ENCODE measurements around the gene DDX49. TPM values are rescaled to one million over a fixed set of nuclear protein-coding genes. Genes with fewer than 3 reads are reported as not detected.
"Not testable (repeated sequence)": the region's sequence is repeated elsewhere in the genome, so short reads cannot be mapped to it uniquely, and the experiment has no call there.

DDX49 gene
- total RNA-seq, 2 experiments from 2014 or later, result 37.7 to 46.3 TPM

DNA sequence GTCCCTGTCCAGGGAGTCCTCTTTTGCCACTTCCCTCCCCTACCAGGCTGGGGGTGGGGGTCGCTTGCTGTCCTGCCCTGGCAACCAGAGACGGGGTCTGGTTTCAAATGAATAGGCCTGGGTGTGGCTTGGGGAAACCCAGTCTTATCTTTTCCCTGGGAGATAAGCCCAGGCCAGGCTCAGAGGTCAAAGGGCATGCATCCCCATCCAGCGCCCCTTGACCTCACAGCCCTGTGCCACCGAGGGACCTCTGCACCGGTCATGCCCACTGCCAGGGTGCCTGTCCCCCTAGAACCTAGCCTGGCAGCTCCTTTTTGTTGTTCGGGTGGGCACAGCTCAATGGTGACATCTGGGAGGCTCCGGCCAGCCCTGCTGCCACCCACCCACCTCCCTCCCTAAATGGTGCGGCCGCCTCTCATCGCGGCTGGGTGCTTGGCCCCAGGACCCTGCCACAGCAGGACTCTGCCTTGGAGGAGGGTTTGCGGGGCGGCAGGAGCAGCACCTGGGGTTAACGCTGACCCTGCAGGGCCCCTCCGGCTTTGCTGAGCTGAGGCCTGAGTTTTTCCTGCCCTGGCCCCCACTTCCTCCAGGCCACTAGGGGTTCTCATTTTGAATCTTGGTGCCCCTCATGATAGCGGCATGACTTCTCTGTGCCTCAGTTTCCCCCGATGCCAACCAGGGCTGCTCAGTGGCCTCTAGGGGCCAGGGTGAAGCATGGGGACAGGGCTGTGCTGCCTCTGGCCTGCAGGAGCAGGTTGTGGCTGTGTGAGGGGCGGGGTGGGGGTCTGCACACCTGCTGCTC, 20.7 kb upstream of the DDX49 start:
- ChIA-PET POLR2A (no interaction called here), CTCF (interaction anchor here (1.0 kb wide), 1 partner anchor 70 kb away, joined by 4 read pairs; no protein-coding TSS in a partner anchor)
- Mint-ChIP-seq H3K27me3 (peaks cover 22% of the 10 kb centered on the region), H3K36me3 (peaks cover 15% of the 10 kb centered on the region), H3K9me3 (no peaks in the 10 kb centered on the region), H3K4me3 (no peak overlapping the region), H3K4me1 (ENCODE audit: low read depth) (peaks cover 5% of the 10 kb centered on the region), H3K27ac (no peak overlapping the region)
- no peak for DNase-seq
- intact Hi-C loops (cut with micrococcal nuclease), result no loop called here

DNA sequence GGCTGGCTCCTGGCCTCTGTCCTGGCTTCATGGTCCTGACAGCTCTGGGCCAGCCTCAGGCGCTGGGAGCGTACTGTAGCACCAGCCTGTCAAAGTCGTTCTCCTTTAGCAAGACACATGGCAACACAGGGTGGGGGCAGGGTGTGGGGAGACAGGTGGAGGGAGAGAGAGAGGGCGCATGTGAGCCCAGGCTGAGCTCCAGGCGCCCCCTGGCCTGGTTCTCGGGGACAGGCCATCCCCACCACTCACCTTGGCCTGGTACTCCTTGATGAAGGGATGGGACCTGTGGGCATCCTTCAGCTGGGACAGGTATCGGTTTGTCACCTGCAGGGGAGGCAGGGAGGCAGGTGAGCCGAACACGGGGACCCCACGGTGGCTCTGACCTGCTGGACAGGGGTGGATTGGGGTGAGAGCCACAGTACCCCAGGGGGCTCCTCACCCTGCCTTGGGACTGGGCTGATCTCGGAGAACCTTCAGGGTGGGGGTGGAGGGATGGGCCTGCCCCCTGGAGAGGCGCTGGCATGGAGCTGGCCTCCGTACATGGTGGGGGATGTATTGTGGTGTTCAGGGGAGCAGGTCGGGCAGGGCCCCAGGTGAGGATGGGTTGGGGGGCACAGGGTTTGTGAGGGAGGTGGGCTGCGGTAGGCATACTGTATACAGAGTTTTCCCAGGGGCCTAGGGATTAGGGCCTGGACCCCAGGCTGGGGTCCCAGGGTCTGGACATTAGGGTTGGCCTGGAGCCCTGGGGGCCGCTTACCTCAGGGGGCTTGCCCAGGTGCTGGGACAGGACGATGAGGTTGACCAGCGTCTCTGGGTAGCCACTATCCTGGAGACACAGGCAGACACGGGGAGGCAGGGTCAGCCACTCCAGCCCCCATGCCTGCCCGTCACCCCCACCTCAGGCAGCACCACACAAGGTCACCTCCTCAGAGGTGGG, 19.6 kb upstream of the DDX49 start:
- Mint-ChIP-seq H3K27me3 (peaks cover 16% of the 10 kb centered on the region), H3K4me3 (no peak overlapping the region), H3K4me1 (ENCODE audit: low read depth) (peaks cover 5% of the 10 kb centered on the region), H3K9me3 (no peaks in the 10 kb centered on the region), H3K27ac (no peak overlapping the region), H3K36me3 (peaks cover 15% of the 10 kb centered on the region)
- ChIA-PET CTCF (interaction anchor here (1.1 kb wide), 1 partner anchor 53 kb away, joined by 4 read pairs; no protein-coding TSS in a partner anchor), POLR2A (no interaction called here)
- intact Hi-C loops (cut with micrococcal nuclease), result no loop called here
- no peak for DNase-seq

DNA sequence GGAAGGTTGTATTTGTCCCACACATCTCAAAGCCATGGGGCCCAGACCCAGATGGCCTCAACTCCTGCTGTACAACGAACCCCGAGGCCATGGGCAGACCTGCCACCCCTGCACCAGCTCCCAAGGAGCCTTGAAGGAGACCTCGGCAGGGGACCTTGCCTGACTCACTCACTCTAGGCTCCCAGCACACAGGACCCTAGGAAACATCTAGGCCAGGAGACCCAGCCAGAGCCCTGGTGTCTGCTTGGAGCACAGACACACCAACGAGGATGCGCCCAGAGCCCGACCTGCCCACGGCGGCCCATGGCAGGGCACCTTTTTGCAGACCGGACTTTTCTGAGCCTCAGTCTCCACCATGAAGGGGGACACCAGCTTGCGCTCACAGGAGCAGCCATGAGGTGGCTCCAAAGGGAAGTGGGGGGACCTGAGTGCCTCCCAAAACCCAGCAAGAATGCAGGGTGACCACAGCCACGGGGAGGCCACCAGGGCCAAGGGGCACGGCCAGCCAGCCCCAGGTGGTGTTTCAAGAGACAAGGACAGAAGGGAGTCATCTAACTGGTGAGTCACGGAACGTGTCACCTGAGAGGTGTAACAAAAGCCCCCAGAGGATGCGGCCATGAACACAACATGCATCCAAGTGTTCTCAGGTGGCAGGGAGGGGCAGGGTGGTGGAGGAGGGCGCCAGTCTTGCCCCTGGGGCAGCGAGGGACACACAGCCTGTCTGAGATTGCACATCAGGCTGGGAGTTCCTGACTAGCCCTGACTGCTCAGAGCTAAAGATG, 18.6 kb upstream of the DDX49 start:
- H3K27ac Mint-ChIP-seq, result no peak overlapping the region
- H3K36me3 Mint-ChIP-seq, result peaks cover 20% of the 10 kb centered on the region
- intact Hi-C loops (cut with micrococcal nuclease), result no loop called here
- H3K4me1 Mint-ChIP-seq (ENCODE audit: low read depth), result peaks cover 5% of the 10 kb centered on the region
- H3K27me3 Mint-ChIP-seq, result peaks cover 11% of the 10 kb centered on the region
- H3K4me3 Mint-ChIP-seq, result no peak overlapping the region
- ChIA-PET CTCF (interaction anchor here (1.1 kb wide), 1 partner anchor 54 kb away, joined by 4 read pairs; no protein-coding TSS in a partner anchor), POLR2A (interaction anchor here (0.6 kb wide), 1 partner anchor 23 kb away, joined by 3 read pairs; no protein-coding TSS in a partner anchor)
- no peak for DNase-seq
- H3K9me3 Mint-ChIP-seq, result no peaks in the 10 kb centered on the region

DNA sequence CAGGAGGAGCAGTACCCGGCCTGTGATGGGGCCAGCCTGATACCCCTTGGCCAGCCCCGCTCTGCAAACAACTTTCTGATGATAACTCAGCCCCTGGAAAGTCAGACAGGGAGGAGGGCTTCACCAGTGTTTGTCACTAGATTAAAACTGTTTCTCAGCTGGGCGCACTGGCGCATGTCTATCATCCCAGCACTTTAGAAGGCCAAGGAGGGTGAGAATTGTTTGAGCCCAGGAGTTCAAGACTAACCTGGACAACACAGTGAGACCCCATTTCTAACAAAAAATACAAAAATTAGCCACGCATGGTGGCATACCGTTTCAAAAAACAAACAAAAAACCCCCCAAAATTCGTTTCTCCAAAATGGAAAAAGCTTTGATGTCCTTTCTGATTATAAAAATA, 18.0 kb upstream of the DDX49 start:
- intact Hi-C loops (cut with micrococcal nuclease), result no loop called here
- POLR2A ChIA-PET, result interaction anchor here (0.6 kb wide), 1 partner anchor 22 kb away, joined by 3 read pairs; no protein-coding TSS in a partner anchor
- DNase-seq, result no peak
- Mint-ChIP-seq H3K27ac (no peak overlapping the region), H3K27me3 (peaks cover 10% of the 10 kb centered on the region), H3K4me1 (ENCODE audit: low read depth) (peaks cover 3% of the 10 kb centered on the region), H3K4me3 (no peak overlapping the region), H3K36me3 (peaks cover 24% of the 10 kb centered on the region), H3K9me3 (no peaks in the 10 kb centered on the region)
- CTCF ChIA-PET, result no interaction called here

DNA sequence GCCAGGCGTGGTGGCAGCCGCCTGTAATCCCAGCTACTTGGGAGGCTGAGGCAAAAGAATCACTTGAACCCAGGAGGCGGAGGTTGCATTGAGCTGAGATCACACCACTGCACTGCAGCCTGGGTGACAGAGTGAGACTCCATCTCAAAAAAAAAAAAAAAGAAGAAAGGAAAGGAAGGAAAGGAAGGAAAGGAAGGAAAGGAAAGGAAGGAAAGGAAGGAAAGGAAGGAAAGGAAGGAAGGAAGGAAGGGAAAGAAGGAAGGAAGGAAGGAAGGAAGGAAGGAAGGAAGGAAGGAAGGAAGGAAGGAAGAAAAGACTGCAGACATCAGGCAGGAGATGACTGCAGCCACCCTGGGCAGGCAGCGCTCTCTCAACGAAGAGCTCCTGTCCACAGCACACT, 17.0 kb upstream of the DDX49 start:
- DNase-seq; POLR2A ChIA-PET; H3K9me3 Mint-ChIP-seq; H3K27me3 Mint-ChIP-seq; H3K27ac Mint-ChIP-seq; intact Hi-C loops (cut with micrococcal nuclease); H3K4me1 Mint-ChIP-seq (ENCODE audit: low read depth); H3K4me3 Mint-ChIP-seq: not testable (repeated sequence)
- CTCF ChIA-PET, result interaction anchor here (0.6 kb wide), 2 partner anchors 27 to 651 kb away, joined by 3 read pairs; no protein-coding TSS in a partner anchor
- peaks cover 24% of the 10 kb centered on the region for H3K36me3 Mint-ChIP-seq

DNA sequence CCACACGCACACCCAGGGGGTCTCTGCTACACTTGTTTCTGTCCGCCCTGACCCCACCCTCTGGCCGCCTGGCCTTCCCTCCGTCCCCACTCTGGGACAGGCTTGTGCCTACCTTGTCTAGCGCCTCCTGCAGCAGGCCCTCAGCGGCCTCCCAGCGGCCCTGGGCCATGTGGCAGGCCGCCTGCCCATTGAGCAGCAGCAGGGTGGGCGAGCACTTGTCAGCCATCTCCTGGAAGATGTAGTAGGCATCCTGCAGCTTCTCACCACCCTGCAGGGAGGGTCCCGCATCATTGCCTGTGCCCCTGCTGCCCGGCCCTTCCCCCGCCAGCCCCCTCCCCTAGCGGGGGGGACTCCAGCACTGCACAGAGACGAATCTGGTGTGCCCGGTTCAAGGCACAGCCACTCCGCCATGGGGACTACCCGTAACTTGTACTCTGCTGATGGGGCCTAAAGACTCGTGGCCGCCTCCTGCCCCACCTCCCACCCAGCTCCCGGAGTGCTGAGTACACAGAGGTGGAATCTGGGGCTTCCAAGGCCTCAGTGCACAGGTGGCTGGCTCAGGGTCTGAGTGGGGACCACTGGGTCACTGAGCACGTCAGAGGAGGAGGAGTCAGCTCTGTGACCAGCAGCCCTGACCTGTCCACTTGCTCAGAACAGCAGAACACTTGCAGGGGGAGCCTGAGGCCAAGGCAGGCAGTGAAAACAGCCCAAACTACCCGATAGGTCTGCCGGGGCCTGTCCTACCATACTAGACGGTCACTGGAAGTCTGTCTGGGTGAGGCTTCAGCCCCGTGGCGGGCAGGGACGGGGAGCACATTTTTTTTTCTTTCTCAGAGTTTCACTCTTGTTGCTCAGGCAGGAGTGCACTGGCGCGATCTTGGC, 16.1 kb upstream of the DDX49 start:
- Mint-ChIP-seq H3K27me3 (no peaks in the 10 kb centered on the region), H3K27ac (no peak overlapping the region), H3K4me3 (no peak overlapping the region), H3K36me3 (peaks cover 24% of the 10 kb centered on the region), H3K9me3 (no peaks in the 10 kb centered on the region), H3K4me1 (ENCODE audit: low read depth) (no peaks in the 10 kb centered on the region)
- ChIA-PET CTCF (no interaction called here), POLR2A (interaction anchor here (0.9 kb wide), 1 partner anchor 28 kb away, joined by 3 read pairs; no protein-coding TSS in a partner anchor)
- intact Hi-C loops (cut with micrococcal nuclease), result no loop called here
- DNase-seq, result no peak

DNA sequence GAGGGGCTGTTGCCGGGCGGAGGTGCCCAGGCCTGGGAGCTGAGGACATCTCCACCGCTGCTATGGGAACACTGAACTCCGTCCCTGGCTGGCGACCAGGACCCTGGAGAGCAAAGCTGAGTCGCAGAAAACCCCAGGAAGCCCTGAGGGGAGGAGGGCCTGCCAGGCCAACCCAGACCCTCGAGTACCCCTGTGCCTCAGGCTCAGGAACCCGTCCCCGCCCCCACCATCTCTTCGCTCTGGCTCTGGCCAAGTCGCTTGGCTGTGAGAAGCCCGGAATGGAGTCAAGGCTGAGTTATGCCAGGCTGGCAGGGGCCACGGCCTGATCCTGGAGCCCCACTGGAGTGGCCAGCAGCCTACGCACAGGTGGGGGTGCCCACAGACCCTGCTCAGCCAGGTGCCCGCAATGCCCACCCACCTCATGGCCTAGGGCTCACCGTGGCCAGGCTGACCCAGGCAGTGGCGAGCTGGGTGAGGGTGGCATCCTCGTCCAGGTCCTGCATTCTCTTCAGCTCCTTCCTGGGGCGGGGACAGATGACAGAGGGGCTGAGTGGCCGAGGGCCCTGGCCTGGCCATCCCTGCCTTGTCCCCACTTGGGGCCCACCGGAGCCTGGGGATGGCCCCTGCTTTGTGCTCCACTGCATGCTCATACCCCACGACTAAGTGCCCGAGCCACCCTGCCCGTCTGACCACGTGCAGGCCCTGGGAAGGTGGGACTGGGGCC, 15.0 kb upstream of the DDX49 start:
- ChIA-PET CTCF (no interaction called here), POLR2A (no interaction called here)
- no peaks in the 10 kb centered on the region for H3K4me1 Mint-ChIP-seq (ENCODE audit: low read depth)
- DNase-seq, result no peak
- intact Hi-C loops (cut with micrococcal nuclease), result no loop called here
- no peak overlapping the region for H3K4me3 Mint-ChIP-seq
- no peaks in the 10 kb centered on the region for H3K27me3 Mint-ChIP-seq
- peaks cover 24% of the 10 kb centered on the region for H3K36me3 Mint-ChIP-seq
- H3K9me3 Mint-ChIP-seq, result no peaks in the 10 kb centered on the region
- H3K27ac Mint-ChIP-seq, result no peak overlapping the region

DNA sequence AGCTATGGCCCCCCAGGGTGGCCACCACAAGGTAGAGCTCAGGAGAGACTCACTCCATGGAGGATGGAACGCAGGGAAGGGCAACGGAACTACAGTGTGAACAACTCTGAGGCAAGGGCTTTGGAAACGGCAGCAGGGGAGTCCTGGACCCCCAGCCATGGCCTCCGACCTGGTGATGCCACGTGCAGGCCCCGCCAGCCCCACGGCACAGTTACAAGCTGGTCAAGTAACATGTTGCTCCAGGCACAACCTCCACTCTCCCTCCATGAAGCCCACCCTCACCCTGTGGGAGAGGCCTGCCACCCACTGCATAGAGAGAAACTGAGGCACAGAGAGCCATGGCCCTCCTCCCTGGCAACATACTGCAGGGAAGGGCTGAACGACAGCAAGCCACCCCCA, 14.5 kb upstream of the DDX49 start:
- H3K9me3 Mint-ChIP-seq, result no peaks in the 10 kb centered on the region
- POLR2A ChIA-PET, result no interaction called here

DNA sequence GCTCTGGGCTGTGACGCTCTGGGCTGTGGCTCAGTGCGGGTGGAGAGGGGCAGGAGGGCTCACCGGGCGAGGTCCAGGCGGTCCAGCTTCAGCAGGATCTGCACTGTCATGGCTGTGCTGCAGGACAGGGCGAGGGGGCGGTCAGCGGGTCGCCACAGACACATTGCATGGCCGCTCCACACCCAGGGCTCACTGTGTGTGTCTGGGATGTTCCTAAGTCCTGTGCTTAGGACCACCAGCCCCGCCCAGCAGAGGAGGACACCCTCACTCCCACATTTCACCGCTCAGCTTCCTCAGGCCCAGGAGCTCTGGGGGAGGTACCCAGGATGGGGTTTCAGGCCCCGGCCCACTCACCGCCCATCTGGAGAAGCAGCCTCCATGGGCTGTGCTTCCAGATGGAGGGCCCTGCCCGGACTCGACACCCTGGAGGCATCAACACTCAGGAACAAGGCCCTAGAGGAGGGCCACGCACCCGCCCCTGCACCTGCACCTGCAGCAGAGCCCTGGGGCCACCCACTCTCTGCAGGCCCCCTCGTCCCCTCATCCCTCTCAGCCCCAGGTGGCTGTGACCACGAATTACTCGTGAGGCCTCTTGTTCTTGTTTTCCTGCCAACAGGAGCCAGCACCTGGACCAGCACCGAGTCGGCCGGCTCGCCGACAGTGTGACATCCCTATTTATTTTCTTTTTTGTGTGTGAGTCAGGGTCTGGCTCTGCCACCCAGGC, 13.8 kb upstream of the DDX49 start:
- Mint-ChIP-seq H3K27me3 (no peaks in the 10 kb centered on the region), H3K4me1 (ENCODE audit: low read depth) (no peaks in the 10 kb centered on the region), H3K4me3 (no peak overlapping the region), H3K9me3 (no peaks in the 10 kb centered on the region), H3K36me3 (peaks cover 21% of the 10 kb centered on the region), H3K27ac (no peak overlapping the region)
- intact Hi-C loops (cut with micrococcal nuclease), result no loop called here
- CTCF ChIA-PET, result no interaction called here
- POLR2A ChIA-PET, result no interaction called here
- no peak for DNase-seq

More for the DNA sequence above, 14.5 kb upstream of the DDX49 start:
- no peak for DNase-seq
- intact Hi-C loops (cut with micrococcal nuclease), result no loop called here
- CTCF ChIA-PET, result no interaction called here
- H3K4me3 Mint-ChIP-seq, result no peak overlapping the region
- peaks cover 24% of the 10 kb centered on the region for H3K36me3 Mint-ChIP-seq
- H3K4me1 Mint-ChIP-seq (ENCODE audit: low read depth), result no peaks in the 10 kb centered on the region
- H3K27me3 Mint-ChIP-seq, result no peaks in the 10 kb centered on the region
- no peak overlapping the region for H3K27ac Mint-ChIP-seq

Measured in activated CD4-positive, alpha-beta memory T cell treated with anti-CD3 and anti-CD28 coated beads for 36 hours (primary cell).